CD4-positive, alpha-beta T cell treated with Interleukin-6 at 100 ng/mL for 8 hours (primary cell): ENCODE measurements around the gene RPL5.

ENCODE experiments used
- DNase-seq: peaks from one replicate; pipeline ENCODE4 v3.0.0-alpha.2; 2020; ENCODE audit warnings: mixed read lengths, low spot score

RPL5 gene

DNA sequence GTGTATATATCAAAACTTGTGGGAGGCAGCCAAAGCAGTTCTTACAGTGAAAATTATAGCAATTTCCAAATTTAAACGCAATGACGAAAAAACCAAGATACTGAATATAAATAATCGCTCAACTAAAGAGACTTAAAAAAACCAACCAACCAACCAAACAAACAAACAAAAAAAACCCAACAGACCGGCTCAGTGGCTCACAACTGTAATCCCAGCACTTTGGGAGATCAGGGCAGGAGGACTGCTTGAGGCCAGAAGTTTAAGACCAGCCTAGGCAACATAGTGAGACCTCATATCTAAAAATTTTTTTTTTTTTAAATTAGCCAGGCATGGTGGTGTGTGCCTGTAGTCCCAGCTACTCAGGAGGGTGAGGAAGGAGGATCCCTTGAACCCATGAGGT, 23.4 kb downstream of the RPL5 start:
- no peak for DNase-seq

DNA sequence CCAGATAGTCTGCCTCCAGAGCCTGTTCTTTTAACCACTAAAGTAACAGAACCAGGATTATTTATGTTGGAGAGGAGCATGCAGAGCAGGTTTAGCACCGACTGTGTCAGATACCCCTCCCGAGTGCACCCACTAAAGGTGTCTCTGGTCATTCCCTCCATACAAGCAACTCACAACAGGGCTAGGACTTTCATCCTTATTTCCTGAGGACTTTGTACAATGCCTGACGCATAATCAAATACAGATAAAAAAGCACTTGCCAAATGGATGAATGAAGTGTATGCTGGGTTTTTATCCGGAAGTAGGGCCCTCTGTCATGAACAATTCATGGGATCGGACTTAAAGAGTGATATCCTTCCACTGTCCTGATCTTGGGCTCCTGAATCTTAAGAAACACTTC, 26.0 kb downstream of the RPL5 start:
- no peak for DNase-seq

DNA sequence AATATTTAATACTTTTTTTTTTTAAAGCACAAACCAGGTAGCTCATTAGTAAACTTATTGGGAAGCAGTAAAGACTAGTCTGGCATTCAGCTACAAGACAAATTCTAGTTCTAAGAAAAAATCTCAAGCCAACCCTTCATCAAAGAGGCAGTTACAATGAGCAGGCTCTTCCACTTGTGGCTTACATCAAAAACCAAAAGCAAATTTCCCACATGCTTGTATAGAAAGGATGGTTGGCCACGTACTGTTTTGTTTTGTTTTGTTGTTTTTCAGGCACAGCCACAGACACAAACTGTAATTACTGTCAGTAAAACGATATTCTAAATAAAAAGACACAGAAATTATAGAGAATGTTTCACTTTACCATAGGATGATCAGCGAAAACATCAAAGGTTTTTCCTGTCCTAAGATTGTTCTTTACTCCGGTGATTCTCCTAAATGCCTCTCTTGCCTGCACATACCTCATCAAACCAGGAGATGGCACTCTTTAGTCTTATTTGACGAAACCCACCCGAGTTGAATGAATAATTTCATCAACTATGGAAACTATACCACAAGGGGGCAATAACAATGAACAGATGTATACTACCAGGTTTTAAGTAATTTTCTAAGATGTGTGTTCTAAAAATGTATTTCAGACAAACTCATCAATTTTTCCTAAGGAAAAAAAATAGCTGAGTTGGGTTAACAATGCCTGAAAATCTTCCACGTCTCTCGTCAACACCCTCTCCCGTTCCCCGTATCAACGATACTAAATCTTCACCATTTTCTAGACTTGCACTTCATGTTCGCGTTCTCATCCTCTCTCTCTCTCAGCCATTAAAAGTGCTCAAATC, 26.9 kb downstream of the RPL5 start:
- DNase-seq: peak; percentile 79

DNA sequence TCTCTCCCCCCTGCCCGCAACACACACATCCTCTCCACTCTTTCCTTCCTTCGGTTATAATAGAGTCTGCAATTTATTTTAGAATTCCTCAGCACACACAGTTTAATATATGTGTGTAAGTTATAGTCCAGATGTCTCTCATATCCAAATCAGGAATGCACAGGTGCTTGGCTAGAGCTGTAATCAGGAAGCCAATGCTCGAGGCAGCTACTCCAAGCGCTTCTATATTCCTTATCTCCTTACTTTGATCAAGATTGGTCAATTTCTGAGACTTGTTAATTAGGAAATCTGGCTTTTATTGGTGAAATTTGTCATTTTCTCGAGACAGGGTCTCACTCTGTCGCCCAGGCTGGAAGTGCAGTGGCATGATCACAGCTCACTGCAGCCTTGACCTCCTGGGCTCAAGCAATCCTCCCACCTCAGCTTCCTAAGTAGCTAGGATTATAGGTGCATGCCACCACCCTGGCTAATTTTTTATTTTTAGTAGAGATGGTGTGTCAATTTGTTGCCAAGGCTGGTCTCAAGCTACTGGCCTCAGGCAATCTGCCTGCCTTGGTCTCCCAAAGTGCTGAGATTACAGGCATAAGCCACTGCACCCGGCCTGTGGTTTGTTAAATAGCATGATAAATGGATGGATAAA, 27.7 kb downstream of the RPL5 start:
- no peak for DNase-seq

DNA sequence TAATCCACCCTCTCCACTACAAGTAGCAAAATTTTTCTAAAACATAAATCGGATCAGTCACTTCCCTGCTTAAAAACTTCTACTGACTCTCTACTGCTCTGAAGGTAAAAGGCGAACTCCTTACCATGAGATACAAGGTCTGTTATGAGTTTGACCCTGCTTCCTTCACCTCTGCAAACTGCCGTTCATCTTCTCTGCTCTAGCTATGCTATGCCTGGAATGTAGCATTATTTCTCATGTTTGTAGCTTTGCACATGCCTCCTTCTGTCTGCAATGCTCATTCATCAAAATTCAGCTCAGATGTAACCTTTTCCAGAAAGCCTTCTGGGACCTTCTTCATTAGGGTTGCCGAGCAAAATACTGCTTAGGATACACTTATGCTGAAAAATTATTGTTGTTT, 30.8 kb downstream of the RPL5 start:
- DNase-seq: no peak

DNA sequence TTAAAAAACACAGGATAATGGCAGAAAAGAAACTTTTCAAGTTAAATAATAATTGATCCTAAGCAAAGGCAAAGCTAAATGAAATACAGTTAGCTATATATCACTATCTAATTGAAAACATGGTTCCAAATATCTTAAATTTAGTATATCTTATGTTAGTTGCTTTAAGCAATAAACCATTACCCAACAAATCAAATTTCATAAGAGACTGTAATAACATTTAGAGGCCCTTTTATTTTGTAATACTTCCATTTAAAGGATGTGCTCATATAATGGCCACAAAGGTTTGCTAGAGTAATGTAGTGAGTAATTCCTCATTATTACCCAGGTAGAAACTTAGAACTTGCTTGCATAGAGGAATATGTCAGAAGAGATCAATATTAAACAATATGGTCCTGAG, 32.3 kb downstream of the RPL5 start:
- no peak for DNase-seq

DNA sequence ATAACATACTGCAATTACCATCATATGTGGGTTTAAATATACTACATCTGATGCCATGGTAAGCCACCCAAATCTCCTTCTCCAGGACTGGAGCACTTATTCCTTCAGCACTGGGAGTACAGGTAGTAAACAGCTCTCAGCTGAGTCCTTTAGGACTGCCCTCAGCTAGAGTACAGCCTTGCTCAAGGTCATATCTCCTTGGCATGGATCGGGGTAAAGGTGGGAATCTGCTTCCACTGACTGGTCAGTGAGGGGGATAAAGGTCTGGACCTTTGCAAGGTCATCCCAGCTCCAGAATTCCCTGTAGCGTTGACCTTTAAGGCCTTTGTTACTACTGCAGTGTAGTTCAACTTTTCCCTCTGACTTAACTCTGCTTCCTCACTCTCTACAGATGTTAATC, 38.8 kb downstream of the RPL5 start:
- no peak for DNase-seq

DNA sequence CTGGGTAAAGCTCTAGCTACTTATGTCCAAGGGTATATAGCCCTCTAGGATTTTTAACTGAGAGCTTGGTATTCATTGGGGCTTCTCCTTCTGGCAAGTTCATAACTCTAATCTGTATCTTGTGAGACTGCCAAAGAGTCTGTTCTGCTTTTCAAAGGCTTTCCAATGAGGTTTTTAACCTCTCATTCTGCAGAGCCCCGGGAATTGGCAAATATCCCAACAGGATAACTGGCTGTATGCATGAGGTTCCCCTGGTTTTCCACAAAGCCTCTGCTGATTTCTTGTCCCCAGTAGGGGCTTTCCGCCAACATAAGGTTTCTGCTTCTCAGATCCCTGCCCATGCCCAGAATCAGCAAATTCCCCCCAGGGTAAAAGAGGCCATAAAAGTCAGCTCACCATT, 40.9 kb downstream of the RPL5 start:
- no peak for DNase-seq

DNA sequence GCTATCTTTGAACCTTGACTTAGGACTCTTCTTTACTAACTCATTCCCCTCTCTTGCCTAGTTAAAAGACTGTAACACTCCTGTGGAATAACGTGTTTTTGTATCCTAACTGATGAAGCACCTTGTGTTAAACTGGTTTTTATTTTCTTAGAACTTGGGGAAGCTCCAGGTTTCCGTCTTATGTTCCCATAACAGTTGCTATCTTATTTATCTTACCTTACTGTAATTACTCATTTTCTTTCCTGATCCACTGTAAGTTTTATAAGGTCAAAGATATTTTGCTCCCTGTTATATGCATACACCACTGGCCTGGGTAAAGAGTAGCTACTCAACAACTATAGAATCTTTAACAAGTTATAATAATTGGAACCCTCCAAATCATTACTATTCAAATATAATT, 43.1 kb downstream of the RPL5 start:
- DNase-seq: no peak

DNA sequence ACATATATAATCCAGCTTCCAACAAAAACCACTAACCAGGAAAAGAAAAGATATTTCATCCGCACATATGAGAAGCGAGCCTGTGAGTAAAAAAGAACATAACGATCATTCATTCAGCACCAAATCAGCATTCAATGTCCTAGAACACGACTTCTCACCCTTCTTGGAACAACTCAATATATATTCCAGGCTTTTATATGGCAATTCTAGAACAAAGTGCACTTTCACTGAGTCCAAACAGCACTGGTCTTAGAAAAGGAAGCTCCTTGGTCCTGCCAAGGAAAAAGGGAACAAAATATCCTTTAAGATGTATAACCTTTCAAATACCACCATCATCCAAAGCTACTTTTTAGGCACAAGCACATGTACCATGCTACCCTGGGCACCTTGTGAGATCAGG, 44.5 kb downstream of the RPL5 start:
- DNase-seq: no peak

DNA sequence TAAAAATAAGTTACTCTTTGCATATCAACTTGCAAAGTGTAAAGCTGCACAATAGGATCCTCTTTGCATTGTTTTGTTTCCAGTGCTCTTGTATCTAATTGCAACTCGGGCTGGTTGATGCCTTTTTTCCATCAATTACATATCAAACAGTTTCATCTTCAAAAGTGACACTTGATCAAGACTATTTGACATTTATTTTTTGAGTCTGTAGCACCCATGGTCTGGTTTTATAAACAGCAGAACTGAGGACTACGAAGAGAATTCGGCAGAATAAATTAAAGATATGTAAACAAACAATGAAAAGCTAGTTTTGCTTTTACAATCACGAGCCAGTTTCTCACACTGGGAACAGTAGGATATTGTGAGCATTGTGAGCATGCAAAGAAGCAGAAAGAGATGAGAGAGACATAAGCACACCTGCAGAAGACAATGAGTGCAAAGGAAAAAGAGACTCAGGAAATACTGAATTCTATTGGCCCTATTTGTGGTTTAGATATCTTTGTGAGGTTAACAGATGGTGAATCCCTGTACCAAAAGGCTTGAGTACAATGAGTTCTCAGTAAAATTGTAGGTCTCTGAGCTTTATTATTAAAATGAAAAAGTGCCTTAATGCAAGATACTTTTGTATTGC, 45.4 kb downstream of the RPL5 start:
- no peak for DNase-seq

DNA sequence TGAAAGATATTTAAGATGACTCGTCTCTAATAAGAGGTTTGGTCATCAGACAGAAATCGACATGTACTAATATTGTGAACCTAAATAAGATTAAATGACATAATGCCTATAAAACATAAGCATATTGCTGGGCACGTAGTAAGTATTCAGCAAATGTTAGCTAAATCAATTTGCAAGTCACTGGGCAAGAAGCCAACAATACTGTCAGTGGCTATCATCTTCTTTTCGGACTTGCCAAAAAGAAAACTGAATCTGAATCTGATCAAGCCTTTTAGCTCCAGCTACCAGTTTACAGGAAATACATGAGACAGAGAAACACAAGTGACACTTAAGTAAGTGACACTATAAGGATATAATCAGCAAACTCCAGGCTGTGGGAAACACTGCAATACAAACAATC, 46.0 kb downstream of the RPL5 start:
- no peak for DNase-seq

DNA sequence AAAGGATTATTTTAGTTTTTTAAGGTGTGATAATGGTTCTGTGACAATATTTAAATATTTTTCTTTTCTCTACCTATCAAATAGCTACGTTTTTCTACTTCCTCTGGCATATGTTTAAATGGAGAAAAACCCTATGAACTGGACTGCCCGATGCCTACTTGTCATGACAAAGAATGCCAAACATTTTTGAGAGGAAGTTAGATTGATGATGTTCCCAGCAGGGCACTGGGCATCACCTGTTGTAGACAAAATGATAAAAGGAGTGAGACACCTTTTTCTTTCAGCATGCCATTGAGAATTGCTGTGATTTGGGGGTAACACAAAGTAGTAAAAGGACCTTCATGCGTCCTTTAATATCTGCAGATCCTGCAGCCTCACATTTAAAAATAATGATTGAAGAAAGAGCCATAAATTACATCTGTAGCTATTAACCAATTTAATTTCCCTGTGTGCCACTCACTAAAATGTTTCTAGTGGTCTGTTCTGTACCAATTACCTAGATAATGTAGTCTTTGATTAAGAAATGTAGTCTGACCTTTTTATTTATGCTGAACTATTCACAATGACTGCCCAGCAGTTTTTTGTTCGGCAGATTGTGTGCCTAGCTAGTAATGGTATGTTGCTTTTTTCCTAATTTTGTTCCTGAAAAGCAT, 47.6 kb downstream of the RPL5 start:
- no peak for DNase-seq

DNA sequence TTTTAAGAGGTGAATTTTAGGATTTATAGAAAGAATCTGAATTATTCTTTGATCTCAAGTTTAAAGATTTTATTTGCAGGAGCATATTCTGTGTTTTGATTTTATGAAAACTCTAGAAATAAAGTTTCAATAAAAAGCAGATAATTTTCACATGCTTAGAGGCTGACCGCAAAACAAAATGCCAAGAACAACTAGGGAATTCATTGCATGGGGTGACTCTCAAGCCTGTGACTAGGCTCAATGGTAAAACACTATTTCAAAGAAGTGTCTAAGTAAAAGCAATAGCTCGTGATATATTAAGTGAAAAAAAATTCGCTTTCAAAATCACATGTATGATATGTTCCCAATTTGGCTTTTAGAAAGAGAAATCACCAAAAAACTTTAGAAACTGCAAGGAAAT, 49.6 kb downstream of the RPL5 start:
- no peak for DNase-seq

DNA sequence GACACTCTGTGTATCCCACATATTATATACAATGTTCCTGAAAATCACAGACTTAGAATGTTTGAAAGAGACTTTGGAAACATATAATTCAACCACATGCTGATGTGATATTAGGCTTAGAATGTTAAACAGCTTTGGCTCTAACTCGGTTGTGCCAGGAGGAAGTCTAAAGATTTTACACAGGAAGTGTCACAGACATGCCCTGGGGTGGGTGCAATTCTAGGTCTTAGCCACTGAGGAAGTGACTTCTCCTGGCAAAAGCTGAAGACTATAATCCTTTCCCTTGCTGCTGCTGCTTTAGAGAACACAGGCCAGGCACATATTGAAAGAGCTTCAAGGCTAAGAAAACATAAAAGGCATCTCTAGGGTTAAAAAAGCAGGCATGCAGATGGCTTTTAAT, 51.0 kb downstream of the RPL5 start:
- DNase-seq: peak; percentile 66

DNA sequence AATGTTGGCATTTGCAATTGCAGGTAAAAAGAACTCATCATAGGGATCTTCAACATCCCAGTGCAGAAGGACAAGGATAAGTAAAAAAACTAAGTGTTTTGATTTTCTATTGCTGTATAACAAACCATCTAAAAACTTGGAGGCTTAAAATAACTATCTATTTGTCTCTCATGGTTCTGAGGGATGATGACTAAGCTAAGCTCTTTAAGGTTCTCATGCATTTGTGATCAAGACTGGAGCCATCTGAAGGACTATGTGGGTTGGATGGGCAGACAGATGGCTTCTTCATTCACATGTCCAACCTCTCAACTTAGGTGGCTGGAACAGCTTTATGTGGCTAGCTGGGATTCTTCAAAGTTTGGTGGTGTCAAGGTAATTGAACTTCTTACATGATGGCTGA, 51.5 kb downstream of the RPL5 start:
- no peak for DNase-seq

DNA sequence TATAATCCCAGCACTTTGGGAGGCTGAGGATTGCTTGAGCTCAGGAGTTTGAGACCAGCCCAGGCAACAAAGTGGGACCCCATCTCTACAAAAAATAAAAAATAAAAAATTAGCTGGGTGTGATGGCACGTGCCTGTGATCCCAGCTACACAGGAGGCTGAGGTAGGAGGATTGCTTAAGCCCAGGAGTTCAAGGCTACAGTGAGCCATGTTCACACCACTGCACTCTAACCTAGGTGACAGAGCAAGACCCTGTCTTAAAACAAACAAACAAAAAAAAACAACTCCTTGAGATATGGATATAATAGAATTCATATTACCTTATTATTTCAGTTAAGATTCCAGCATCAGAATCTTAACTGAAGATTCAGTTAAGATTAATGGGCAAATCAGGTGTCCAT, 52.4 kb downstream of the RPL5 start:
- no peak for DNase-seq

DNA sequence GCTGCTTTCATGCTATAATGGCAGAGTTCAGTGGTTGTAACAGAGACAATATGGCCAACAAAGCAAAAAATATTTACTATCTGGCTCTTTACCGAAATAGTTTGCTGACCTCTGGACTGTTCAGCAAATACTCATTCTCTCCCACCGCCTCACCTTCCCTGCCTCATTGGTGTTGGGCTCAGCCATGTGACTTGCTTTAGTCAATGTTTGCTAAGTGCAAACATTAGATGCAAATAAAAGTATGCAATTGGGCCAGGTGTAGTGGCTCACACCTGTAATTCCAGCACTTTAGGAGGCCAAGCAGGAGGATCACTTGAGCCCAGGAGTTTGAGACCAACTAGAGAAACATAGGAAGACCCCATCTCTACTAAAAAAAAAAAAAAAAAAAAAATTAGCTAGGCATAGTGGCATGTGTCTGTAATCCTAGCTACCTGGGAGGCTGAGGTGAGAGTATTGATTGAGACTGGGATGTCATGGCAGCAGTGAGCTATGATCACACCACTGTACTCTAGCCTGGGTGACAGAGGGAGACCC, 55.1 kb downstream of the RPL5 start:
- no peak for DNase-seq

DNA sequence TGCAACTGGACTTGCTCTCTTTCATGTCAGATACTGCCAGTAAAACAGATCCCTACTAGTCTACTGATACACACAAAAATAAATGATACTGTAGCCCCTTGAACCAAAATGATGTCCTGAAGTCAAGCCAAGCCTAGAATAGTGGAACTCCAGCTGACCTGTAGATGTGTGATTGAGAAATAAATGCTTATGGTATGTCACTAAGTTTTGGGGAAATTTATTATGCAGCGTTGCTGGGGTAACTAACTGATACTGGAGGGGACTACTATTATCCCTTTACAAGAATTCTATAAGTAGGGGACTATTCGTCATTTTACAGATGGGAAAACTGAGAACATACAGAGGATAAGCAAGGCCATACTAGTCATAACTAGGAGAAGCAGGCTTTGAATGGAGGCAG, 55.6 kb downstream of the RPL5 start:
- no peak for DNase-seq
